Stimulated activated CD4-positive, alpha-beta T cell treated with anti-CD3 and anti-CD28 coated beads, Interleukin-1b, Interleukin-23, amount 100 ng/mL, for 24 hours (primary cell): Measurements from ENCODE around the gene C1QB.

ENCODE experiments used
- DNase-seq, 4 experiments: peaks; one replicate each; pipeline ENCODE4 v3.0.0-alpha.2; 2020; ENCODE audit warnings: low read depth in 4 of 4, low spot score in 1 of 4

The C1QB gene, protein sequence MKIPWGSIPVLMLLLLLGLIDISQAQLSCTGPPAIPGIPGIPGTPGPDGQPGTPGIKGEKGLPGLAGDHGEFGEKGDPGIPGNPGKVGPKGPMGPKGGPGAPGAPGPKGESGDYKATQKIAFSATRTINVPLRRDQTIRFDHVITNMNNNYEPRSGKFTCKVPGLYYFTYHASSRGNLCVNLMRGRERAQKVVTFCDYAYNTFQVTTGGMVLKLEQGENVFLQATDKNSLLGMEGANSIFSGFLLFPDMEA

DNA sequence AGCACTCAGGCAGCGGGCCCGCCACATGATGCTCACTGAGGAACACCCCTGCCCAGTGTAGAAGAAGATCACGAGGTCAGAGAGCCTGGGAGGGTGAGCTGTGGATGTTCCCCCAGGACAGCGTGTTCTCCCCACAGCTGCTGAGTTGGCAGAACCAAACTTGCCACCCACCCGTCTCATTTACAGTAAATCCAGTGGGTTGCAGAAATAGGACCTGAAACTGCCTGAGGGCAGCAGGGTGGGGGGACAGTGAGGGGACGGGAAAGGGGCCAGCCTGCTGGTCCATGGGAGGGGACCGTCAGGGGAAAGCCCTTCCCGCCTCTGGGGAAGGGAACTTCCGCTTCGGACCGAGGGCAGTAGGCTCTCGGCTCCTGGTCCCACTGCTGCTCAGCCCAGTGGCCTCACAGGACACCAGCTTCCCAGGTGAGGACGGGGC is at the start of gene C1QB:
C1QB (plus strand) TSS at position 356 of the 436 bp plus-strand sequence. CDS start 6,227 bp downstream, outside the sequence.
- no peak for DNase-seq

DNA sequence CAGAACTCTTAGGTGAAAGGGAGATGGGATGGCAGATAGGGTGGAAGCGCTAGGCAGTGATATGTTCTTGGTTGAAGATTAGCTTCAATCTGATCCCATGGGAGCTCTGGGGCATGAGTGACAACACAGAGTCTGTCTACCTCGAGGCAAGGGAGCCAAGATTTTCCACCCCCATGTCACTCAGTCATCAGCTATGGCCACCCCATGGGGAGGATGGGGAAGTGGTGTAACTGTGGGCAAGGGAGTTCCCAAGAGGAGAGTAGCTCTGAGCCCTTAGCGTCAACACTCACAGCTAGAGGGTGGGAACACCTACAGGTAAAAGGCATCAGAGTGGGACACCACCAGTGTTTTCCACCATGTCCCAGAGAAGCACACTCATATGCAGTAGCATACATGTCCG is 46.9 kb upstream of the C1QB start:
- DNase-seq: no peak

DNA sequence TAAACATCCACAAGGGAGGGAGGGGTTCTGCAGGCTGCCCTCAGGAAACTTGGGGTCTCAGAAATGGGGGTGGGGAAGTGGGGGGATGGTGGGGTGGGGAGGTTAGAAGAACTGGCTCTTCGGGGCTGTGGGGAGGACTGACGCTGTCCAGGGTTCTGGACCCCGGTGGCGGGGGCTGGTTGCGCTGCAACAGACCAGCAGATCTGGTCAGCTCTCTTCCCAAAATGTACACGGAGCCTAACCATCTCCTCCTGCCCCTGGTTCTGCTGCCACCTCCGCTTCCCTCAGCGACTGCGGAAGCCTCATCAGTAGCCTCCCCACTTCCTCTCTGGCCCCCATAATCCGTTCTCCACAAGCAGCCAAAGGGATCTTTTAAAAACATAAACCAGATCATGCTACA is 45.9 kb upstream of the C1QB start:
- no peak for DNase-seq

DNA sequence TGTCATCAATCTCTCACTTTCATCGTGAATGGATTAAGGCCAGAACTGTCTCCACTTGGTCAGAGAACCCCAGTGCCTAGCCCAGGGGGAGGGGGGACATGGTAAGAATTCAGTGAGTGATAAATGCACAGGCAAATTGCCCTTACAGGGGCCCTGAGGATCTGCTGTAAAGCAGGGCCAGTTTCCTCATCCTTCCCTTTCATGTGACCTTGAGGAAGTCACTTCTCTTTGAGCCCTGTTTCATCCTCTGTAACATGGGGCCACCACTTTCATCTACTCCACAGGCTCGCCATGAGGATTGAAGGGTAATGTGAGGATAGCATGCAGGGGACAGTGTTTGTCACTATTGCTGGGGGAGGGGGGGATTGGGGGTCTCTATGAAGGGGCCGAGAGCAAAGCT is 44.7 kb upstream of the C1QB start:
- no peak for DNase-seq

DNA sequence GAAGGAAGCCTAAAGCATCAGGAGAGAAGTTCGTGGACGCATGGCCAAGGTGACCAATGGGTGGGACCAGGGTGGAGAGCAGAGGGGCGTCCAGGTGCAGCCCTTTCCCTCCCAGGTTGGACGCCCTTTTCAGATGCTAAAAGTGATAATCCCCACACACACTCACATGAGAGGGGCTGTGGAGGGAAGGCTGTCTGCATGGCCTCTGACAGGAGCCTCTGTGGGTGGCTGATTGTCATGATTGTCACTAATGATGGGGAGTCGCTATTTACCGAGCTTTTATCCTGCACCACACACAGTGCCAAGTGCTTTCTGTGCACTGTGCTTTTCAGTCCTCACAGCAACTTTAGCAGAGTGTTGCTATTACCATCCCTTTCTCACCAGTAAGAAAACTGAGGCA is 43.7 kb upstream of the C1QB start:
- no peak for DNase-seq

DNA sequence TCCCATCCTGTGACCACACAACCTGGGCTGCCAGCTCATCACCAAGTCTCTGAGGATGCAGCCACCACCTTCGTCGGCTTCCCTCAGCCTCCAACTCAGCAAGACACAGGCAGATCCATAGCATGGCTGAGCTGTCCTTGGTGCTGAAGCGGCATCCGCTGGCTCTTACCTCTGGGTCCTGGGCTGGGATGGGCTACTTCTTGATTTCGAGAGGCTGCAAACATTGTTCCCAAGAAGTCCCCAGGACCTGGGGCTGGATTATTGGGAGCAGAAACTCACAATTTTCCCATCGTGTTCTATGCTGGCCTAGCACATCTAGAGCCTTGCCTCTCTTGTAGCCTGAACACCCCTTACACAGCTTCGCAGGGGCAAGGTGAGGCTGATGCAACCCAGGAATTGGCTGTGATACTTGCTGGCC is 41.5 kb upstream of the C1QB start:
- DNase-seq: peak in 1 of 4 experiments; percentile 5

DNA sequence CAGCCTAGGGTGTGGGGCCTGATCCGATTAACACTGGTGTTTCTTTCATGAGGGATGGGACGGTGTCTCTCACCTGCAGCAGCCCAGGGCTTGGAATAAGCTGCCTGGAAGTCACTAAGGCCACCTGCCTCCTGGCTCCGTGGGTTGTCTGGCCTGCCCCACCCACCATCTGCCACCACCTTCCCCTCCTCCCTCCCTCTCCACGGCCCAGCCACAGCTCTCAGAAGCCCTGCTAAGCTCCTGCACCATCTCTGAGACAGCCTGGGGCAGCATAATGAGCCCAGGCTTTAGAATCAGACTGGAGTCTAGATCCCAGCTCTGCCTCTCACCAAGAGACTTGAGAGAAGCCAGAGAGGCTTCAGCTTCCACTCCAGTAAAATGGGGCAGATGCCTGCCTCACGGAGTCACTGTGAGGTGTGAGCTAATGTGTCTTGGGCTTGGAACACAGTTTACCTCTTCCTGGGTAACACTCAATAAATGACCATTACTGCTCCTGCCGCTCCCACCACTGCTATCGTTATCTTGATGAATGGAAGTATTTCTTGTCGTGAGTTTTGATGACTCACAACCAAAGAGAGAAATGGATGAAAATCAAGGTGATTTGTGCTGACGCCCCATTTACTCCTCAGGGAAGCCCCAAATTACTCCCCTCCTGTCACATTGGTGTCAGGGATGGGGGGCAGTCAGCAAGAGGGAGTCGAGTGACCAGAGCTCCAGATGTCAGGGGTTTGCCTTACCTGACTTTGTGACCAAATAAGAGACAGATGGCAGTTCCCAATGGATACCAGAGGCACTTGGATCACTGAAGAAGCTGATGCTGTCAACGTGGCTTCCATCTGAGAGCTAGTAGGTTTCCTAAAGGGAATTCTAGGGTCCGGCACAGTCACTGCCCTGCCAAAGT is 40.1 kb upstream of the C1QB start:
- DNase-seq: no peak

DNA sequence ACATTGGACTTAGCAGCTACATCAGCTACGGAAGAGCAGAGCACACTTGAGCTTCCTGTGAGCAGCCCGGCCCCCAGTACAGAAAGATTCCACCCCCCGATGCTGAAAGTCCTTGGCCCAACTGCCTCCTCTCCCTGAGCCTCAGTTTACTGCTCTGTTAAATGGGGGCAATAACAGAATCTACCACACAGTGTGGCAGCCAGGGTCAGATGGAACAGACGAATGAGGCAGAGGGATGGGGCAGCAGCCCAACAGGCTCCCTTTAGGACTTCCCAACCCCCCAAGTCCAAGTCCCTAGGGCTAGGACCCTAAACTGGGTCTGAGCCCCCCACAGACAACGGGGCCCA is 39.5 kb upstream of the C1QB start:
- DNase-seq: no peak

DNA sequence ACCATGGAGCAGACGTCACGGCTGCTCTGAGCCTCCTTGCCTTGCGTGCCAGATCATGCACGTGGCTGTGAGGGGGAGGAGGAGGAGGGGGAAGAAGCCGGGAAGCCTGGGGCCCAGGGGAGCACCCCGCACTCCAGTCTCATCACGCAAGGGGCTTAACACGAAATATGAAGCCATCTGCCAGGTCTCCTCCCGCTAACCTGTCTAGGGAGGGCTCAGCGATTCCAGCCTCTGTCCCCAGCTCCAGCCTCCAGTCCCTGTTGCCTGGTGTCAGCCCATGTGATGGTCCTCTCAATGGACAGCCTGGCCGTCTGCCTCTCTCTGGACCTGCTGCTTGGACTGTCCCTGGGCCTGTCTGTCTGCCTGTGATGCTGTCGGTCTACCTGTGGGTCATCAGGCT is 39.1 kb upstream of the C1QB start:
- DNase-seq: no peak

DNA sequence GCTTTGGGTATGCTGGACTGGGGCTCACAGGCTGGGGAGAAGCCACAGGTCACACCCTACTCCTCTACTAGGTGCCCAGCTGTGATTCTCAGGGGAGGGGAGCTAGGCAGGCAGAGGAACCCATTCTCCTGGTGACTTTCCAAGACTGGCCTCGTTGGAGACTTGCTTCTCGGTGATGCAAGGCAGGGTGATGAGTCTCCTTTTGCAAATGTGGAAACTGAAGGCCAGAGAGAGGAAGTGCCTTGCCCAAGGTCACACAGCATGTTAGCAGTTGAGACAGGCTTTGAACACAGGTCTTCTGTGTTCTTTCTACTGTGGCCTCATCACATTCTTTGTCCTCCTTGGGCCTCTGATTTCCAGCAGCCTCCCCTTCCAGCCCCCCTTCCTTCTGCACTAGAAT is 37.1 kb upstream of the C1QB start:
- DNase-seq: no peak

DNA sequence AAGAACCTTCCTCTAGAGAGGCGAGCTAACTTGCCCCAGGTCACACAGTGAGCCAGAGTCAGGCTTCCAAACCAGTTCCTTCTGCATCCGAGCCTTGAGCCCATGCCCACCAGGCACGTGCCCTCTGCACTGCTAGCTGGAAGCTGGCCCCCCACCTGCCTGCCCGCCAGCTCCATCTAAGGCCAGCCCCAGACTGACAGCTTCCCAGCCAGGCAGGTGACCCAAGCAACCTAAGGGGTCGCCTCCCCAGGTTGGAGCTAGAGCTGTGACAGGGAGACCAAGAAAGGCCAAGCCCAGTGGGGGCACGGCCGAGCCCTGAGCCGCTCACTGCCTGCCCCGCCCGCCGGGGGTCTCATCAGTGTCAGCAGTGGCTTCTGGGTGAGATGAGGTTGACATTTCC is 36.5 kb upstream of the C1QB start:
- no peak for DNase-seq

DNA sequence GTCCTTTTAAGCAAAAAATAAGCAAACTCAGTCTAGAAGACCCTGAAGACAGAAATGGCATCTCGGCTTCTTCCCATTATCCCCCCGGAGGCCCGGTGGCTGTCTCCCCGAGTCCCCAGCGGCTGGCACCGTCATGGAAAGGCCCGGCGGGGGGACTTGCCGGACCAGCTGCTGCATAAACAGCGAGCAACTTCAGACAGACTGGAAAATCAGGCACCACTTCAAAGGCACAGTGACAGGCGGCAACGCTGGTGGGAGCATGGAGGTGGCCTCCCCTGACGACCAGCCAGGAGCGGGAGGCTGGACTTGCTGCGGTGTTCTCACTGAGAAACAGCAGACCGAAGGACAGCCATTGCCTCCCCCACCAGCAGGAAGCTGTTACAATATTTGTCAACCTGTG is 35.0 kb upstream of the C1QB start:
- DNase-seq: no peak

DNA sequence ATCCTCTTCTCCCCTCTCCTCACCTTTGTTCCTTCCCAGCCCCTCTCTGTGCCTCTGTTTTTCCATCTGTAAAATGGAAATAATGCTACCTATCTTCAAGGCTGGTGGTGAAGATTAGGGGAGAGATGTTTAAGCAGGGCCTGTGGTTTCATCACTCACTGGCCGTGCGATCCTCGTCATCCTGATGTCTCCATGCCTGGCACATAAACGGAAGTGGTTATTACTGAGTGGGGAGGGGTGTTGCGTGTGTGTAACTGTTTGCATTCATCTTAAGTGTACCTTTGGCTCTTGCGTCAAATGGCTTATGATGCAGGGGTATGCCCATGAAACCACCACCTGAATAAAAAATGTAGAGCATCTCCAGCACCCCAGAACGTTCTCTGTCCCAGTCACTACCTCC is 33.8 kb upstream of the C1QB start:
- DNase-seq: no peak

DNA sequence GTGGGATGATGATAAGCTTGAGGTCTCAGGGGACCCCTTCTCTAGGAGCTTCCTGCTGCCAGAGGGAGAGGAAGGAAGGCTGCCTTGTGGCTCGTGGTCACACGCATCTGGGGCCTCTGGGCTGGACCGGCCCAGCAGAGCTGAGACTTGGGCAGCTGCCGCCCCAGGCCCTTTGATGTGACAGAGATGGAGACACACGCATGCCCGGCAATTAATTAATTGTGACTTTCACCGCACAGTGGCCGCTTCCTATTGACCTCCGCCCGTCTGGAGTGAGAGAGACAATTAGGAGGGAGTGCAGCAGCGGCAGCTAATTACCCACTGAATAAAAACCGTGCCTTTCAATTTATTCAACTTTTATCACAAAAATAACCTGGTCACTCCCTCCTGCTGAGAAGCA is 33.2 kb upstream of the C1QB start:
- DNase-seq: no peak

DNA sequence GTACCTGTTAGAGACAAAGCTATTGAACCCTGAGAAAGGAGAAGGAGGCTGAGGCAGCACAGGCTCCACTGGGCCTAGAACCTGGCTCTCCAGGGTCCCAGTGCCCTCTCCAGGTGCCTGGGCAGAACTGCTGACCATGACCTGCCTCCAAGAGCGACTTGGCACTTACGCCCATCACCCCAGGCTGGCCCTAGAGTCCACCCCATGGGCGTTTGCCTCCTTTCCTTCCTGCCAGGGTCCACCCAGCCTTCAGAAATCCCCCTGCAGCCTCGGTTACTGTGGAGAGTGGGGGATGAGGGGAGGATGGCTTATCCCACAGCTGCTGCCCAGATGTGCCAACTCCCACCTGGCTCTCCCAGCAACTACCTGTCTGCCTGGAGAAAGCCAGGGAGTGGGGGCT is 31.3 kb upstream of the C1QB start:
- DNase-seq: no peak

DNA sequence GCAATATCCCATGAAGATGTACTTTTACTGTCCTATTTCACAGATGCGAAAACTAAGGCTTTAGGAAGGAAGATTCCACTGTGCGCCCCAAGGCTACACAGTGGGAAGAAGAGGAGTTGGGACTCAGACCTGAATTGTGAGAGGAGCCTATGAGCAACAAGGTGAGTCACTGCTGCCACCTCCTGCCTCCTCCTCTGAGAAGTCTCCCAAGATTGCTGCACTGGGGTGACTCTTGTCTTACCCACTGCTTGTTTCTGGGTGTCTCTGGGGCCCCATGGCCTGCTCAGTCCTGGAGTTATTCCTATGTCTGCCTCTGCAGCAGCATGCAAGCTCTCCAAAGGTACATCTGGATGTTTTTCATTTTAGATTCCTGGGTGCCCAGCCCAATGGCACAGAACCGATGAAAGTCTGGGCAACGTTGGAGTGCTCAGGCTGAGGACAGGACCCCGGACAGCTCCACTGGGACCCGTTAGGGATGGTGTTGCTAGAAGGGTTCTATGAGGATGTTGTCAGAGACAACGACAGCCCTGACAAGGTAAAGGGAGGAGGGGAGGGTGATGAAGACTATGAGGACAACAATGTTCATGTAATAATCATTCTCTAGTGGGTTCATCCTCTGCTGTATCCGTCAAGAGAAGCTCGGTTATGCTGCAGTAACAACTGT is 27.6 kb upstream of the C1QB start:
- no peak for DNase-seq

DNA sequence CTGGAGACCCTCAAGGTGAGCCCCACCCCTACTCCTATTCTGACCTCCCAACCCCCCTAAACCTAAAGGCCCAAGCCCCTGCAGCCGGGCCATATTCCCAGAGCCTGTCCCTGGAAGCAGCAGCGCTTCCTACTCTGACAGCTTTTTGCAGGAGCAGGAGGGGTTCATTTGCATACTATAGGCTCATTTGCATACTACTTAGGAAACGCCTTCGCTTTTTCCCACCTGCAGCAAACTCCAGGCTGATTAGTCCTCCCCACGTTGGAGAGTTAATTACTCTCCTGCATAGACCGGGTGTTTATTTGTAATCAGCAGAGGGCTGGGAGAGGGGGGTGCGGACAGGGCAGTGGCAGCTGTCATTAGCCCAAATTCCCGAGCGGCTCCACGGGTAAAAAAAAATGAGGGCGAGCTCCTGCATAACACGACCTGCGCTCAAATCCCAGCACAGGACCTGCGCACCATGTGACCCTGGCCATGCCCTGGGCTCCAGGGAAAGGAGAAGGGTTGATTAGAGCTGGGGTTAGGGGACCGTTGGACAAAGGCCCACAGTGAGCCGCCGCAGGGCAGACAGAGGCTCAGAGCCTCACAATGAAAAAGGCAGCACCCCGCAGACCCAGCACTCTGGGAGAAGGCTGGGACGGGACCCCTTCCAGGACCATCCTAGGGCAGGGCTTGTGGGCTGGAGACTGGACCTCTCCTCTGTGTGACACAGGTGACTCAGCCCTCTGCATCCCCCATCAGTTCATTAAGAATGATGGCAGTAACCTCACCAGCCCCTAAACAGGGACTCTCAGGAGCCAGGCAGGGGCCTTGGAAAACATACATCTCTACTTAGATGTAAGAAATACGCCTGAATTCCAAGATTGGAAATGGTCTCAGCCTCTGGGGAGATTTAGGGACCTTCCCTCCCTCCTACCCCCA is 26.5 kb upstream of the C1QB start:
- DNase-seq: no peak

DNA sequence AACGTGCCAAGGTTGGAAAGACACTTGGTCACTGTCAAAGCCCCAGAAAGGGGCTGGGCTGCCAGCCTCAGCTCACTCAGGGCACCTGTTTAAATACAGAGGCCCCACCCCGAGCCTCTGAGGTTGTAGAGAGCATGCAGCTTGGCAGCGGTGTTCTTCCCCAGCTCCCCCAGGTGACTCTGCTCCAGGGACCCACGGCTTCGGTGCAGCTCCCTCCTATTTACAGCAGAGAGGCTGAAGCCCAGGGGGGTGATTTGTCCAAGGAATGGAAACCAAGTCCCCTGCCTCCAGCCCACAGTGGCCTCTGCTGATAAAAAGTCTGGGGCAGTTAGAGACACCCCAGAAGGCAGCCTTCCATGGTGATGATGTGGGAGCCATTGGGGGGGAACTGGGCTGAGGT is 25.7 kb upstream of the C1QB start:
- no peak for DNase-seq

DNA sequence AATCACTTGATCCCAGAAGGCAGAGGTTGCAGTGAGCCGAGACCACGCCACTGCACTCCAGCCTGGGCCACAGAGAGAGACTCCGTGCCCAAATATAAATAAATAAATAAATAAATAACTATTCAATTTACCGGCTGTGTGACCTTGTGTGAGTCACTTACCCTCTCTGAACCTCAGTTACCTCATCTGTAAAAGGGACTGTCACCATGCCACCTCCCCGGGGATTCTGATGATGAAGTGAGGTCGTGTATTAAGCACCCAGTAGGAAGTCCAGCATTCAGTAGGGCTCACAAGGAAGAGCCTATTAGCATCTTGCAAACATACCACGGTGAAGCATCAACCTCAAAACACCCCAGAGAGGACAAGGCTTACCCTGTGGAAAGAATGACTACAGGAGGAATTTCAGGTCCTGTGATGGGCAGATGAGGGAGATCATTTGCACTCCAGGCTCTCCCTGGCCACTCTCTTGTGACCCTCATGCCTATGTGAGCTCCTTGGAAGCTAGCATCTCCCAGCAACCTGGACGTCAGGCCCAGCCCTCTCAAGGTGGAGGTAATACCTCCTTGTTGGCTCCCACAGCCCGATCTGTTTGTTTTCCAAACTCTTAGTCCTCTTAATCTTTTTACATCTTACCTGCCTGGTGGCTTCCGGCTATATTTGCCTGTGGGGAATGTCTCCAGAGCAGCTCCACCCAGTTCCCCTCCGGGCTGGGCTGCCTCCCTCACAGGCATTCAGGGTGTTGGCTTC is 24.2 kb upstream of the C1QB start:
- DNase-seq: no peak

DNA sequence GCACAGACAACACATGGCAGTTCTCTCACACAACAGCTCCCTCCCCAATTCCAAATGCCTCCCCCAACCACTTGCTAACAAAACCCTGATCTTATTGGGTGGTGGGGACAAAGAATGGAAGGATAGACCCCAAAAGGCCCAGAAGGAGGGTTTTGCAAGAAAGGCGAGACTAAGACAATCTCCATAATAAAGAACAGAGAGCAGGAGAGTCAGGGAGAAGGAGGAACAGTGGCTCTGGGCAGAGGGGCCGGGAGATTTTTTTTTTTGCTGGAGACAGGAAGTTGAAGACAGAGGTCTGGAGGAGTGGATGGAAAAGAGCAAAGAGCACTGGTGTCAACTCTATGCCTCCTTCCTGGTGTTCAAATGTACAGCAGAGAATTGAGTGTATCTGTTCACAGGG is 23.1 kb upstream of the C1QB start:
- DNase-seq: no peak
